ENCODE measurements around the gene CEMIP2. TPM values are rescaled to one million over a fixed set of nuclear protein-coding genes. Genes with fewer than 3 reads are reported as not detected.

CEMIP2 gene
- total and polyA plus RNA-seq, 2 of the 13 experiments (the other 11 are each of a cell fraction or from before 2014, with no cell fraction given) = 94.3 to 128 TPM

GRCh38 chr9:71680189-71680980, 87.9 kb downstream of the CEMIP2 start (continued):
- TF ChIP-seq RXRA (CRISPR knock-in tag; IDR thresholded peaks at IDR 0.05) = no peak
- no peak for TF ChIP-seq ZHX2 (IDR thresholded peaks at IDR 0.05; ENCODE audit: low read depth)
- no peak for TF ChIP-seq ZHX2 (CRISPR knock-in tag; IDR thresholded peaks at IDR 0.05; ENCODE audit: borderline replicate concordance)
- no peak for TF ChIP-seq FLYWCH1 (CRISPR knock-in tag; IDR thresholded peaks at IDR 0.05)
- TF ChIP-seq ZNF574 (CRISPR knock-in tag; IDR thresholded peaks at IDR 0.05) = no peak
- no peak for TF ChIP-seq MAFF (IDR thresholded peaks at IDR 0.05; ENCODE audit: low read depth, low read length)
- no peak for TF ChIP-seq NR2C2 (CRISPR knock-in tag; IDR thresholded peaks at IDR 0.05; ENCODE audit: borderline replicate concordance)
- TF ChIP-seq RARA (CRISPR knock-in tag; IDR thresholded peaks at IDR 0.05) = peak; percentile 28; the same call in 1 of the 2 replicates
- TF ChIP-seq IRX3 (CRISPR knock-in tag; IDR thresholded peaks at IDR 0.05; ENCODE audit: borderline replicate concordance, low read depth) = no peak
- TF ChIP-seq ZNF430 (CRISPR knock-in tag; IDR thresholded peaks at IDR 0.05) = no peak
- TF ChIP-seq THAP11 (CRISPR knock-in tag; IDR thresholded peaks at IDR 0.05) = 0 out of 2 replicates have a peak, but pooled peaks have one; percentile 15
- no peak for TF ChIP-seq GTF2F1 (IDR thresholded peaks at IDR 0.05; ENCODE audit: low read length)
- no peak for TF ChIP-seq ZNF513 (CRISPR knock-in tag; conservative IDR thresholded peaks at IDR 0.05)
- TF ChIP-seq MIER3 (CRISPR knock-in tag; IDR thresholded peaks at IDR 0.05; ENCODE audit: borderline replicate concordance) = no peak
- no peak for TF ChIP-seq FIP1L1 (IDR thresholded peaks at IDR 0.05; ENCODE audit: borderline replicate concordance, insufficient read depth, low read depth, low read length)
- TF ChIP-seq ZFAT (CRISPR knock-in tag; conservative IDR thresholded peaks at IDR 0.05) = no peak
- TF ChIP-seq TMF1 (CRISPR knock-in tag; IDR thresholded peaks at IDR 0.05; ENCODE audit: low read depth) = no peak
- TF ChIP-seq ZSCAN9 (CRISPR knock-in tag; IDR thresholded peaks at IDR 0.05; ENCODE audit: borderline replicate concordance) = no peak
- no peak for TF ChIP-seq ZFP62 (CRISPR knock-in tag; IDR thresholded peaks at IDR 0.05)
- TF ChIP-seq ZNF766 (CRISPR knock-in tag; IDR thresholded peaks at IDR 0.05; ENCODE audit: borderline replicate concordance) = no peak
- TF ChIP-seq ATAD3A (CRISPR knock-in tag; IDR thresholded peaks at IDR 0.05) = no peak
